Breast epithelium (tissue), 3 donors: ENCODE results near the gene ANXA2.

Experiments used
- POLR2A ChIP-seq: fragments of 450-650 bp; IDR thresholded peaks from one replicate; pipeline ENCODE4 v1.6.1; 2016; ENCODE audit warnings: antibody characterized with exemption, mild to moderate bottlenecking, moderate library complexity
- TF ChIP-seq, protein P1 (sequence below), 3 donors: fragments of 450-650 bp; IDR thresholded peaks; one replicate each; pipeline ENCODE4 v1.5.1; 2016 to 2017; ENCODE audit warnings: antibody characterized with exemption in 3 of 3, mild to moderate bottlenecking in 3 of 3, moderate library complexity in 3 of 3

GRCh38 chr15:60423537-60423936 lies 25.8 kb upstream of the ANXA2 start:
- no peak for TF ChIP-seq POLR2A
- TF ChIP-seq, protein P1, sequence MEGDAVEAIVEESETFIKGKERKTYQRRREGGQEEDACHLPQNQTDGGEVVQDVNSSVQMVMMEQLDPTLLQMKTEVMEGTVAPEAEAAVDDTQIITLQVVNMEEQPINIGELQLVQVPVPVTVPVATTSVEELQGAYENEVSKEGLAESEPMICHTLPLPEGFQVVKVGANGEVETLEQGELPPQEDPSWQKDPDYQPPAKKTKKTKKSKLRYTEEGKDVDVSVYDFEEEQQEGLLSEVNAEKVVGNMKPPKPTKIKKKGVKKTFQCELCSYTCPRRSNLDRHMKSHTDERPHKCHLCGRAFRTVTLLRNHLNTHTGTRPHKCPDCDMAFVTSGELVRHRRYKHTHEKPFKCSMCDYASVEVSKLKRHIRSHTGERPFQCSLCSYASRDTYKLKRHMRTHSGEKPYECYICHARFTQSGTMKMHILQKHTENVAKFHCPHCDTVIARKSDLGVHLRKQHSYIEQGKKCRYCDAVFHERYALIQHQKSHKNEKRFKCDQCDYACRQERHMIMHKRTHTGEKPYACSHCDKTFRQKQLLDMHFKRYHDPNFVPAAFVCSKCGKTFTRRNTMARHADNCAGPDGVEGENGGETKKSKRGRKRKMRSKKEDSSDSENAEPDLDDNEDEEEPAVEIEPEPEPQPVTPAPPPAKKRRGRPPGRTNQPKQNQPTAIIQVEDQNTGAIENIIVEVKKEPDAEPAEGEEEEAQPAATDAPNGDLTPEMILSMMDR (IDR thresholded peaks at IDR 0.05) = no peak
